ENCODE measurements around the gene TEKTIP1.

TEKTIP1 gene

DNA sequence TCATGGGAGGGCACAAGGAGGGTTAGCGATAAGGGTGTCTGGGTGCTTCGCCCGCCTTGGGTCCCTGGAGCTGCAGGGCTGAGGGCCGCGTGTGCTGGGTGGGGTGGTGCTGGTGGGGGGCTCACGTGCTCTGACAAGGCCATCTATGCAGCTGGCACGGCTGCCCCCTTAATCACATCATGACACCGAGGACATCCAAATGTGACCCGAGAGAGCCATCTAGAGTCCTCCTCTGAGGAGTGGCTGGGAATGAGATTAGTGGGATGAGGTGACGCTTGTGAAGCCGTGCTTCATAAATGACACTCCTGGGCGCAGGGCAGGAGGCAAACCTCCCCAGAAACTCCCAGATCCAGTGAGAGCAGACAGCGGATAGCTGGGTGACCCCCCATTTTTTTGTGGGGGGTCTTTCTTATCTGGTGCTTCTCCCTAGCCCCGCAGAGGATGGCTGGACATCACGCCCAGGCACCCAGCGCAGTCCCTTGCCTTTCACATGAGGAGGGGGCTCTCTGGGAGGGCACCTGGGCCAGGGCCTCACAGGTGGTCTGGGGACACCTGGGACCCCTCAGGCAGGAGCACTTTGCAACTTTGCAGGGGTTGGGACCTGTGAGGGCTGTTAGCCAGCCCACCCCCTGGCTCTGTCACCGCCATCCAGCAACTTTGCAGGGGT is 26.3 kb upstream of the TEKTIP1 start:
- Histone ChIP-seq H3K27ac (ENCODE audit: insufficient read depth in 1 of 2, low read depth in 1 of 2, low read length in 2 of 2, poor library complexity in 1 of 2, severe bottlenecking in 2 of 2) (no peak overlapping the region), H3K27me3 (replicated peaks in 2 of 5; ENCODE audit: control insufficient read depth in 4 of 5, insufficient read depth in 5 of 5, low read length in 4 of 5) (no peaks in the 10 kb centered on the region), H3K9me3 (ENCODE audit: control extremely low read depth in 1 of 5, control insufficient read depth in 4 of 5, insufficient read depth in 2 of 5, low read depth in 1 of 5, low read length in 4 of 5) (no peaks in the 10 kb centered on the region), H3K36me3 (ENCODE audit: control insufficient read depth in 4 of 4, insufficient read depth in 4 of 4, low read length in 3 of 4) (peaks cover 0 to 44% (median 24%) of the 10 kb centered on the region in 4 experiments), H3K4me3 (ENCODE audit: control insufficient read depth in 1 of 7, extremely low read depth in 1 of 7, insufficient read depth in 4 of 7, low read depth in 2 of 7, low read length in 6 of 7) (no peak overlapping the region), H3K4me1 (ENCODE audit: control extremely low read depth in 1 of 4, control insufficient read depth in 4 of 4, insufficient read depth in 4 of 4, low read length in 3 of 4) (peaks cover 0 to 14% (median 8%) of the 10 kb centered on the region in 4 experiments)
- ChIA-PET POLR2A (interaction anchor here (1.4 kb wide), 1 partner anchor 24 kb away, joined by 3 read pairs; no protein-coding TSS in a partner anchor), CTCF (interaction anchor here (0.8 kb wide), 1 partner anchor 22 kb away, joined by 3 read pairs; no protein-coding TSS in a partner anchor)
- no peak for DNase-seq
- 96% methylated on average over 15 of the region's 17 CpGs for WGBS (ENCODE audit: insufficient coverage)

DNA sequence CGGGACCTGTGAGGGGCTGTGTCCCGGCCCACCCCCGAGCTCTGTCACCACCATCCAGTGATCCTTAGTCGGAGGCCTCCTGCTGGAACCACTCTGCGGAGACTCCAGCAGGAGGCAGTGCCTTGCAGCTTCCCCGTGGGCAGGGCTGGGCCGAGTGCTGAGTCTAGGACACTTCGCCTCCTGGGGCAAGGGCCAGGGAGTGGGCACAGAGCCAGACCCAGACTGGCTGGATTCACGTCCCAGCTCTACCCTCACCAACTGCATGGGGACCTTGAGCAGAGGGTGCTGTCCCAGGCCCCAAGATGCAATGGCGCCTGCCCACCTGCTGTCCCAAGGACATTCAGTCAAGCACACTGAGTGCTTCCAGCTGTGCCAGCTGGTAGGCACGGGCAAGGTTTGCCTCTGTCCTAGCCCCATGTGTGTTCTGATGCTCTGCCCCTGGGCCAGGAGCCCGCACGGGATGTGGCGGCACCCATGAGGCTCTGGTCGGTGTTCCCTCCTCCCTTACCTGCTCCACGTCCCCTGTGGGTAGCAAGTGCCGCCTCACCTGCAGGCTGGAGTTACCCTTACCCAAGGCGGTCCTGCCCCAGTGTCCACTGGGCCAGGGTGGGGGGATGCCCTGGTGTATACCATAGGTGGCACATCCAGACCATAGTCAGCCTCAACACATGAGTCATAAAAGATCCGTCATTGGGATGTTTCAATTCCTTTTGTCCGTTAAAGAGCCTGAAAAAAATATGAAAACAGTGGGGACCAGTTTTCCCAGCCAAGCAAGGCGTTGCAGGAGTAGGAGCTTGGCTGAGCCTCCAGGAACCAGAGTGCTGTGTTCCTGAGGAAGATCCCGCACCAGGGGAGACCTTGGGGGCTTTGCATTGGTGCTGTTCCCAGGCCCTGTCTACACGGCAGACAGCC is 25.5 kb upstream of the TEKTIP1 start:
- ChIA-PET CTCF (no interaction called here), POLR2A (interaction anchor here (1.4 kb wide), 1 partner anchor 23 kb away, joined by 3 read pairs; no protein-coding TSS in a partner anchor)
- WGBS (ENCODE audit: insufficient coverage), result 96% methylated on average over 22 of the region's 23 CpGs
- peaks cover 0 to 45% (median 23%) of the 10 kb centered on the region in 4 experiments for H3K36me3 ChIP-seq (ENCODE audit: control insufficient read depth in 4 of 4, insufficient read depth in 4 of 4, low read length in 3 of 4)
- no peaks in the 10 kb centered on the region for H3K9me3 ChIP-seq (ENCODE audit: control extremely low read depth in 1 of 5, control insufficient read depth in 4 of 5, insufficient read depth in 2 of 5, low read depth in 1 of 5, low read length in 4 of 5)
- DNase-seq, result no peak
- no peaks in the 10 kb centered on the region for H3K27me3 ChIP-seq (replicated peaks in 2 of 5; ENCODE audit: control insufficient read depth in 4 of 5, insufficient read depth in 5 of 5, low read length in 4 of 5)
- no peak overlapping the region for H3K4me3 ChIP-seq (ENCODE audit: control insufficient read depth in 1 of 7, extremely low read depth in 1 of 7, insufficient read depth in 4 of 7, low read depth in 2 of 7, low read length in 6 of 7)
- no peak overlapping the region for H3K27ac ChIP-seq (ENCODE audit: insufficient read depth in 1 of 2, low read depth in 1 of 2, low read length in 2 of 2, poor library complexity in 1 of 2, severe bottlenecking in 2 of 2)
- peaks cover 0 to 11% (median 5%) of the 10 kb centered on the region in 4 experiments for H3K4me1 ChIP-seq (ENCODE audit: control extremely low read depth in 1 of 4, control insufficient read depth in 4 of 4, insufficient read depth in 4 of 4, low read length in 3 of 4)

DNA sequence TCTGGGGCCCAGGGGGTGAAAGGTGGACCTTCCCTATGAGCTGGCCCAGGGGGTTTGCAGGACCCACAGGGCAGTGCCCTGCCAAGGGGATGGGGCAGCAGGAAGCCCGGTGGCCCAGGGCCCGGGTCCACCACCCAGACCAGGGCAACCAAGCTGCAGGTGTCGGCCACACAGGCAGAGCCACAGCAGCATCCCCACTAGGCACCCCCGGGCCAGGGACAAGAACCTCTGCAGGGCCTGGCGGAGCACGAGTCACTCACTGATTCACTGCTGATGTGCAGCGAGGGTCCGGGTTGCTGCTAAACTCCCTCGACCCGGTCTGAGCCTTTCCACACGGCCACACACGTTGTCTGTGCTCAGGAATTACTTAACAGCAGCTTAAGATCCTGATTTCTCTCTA is 24.0 kb upstream of the TEKTIP1 start:
- Histone ChIP-seq H3K27ac (ENCODE audit: insufficient read depth in 1 of 2, low read depth in 1 of 2, low read length in 2 of 2, poor library complexity in 1 of 2, severe bottlenecking in 2 of 2) (no peak overlapping the region), H3K9me3 (ENCODE audit: control extremely low read depth in 1 of 5, control insufficient read depth in 4 of 5, insufficient read depth in 2 of 5, low read depth in 1 of 5, low read length in 4 of 5) (no peaks in the 10 kb centered on the region), H3K4me3 (ENCODE audit: control insufficient read depth in 1 of 7, extremely low read depth in 1 of 7, insufficient read depth in 4 of 7, low read depth in 2 of 7, low read length in 6 of 7) (no peak overlapping the region), H3K4me1 (ENCODE audit: control extremely low read depth in 1 of 4, control insufficient read depth in 4 of 4, insufficient read depth in 4 of 4, low read length in 3 of 4) (peaks cover 0 to under 1% (median 0%) of the 10 kb centered on the region in 4 experiments), H3K36me3 (ENCODE audit: control insufficient read depth in 4 of 4, insufficient read depth in 4 of 4, low read length in 3 of 4) (peaks cover 0 to 45% (median 26%) of the 10 kb centered on the region in 4 experiments), H3K27me3 (replicated peaks in 2 of 5; ENCODE audit: control insufficient read depth in 4 of 5, insufficient read depth in 5 of 5, low read length in 4 of 5) (no peaks in the 10 kb centered on the region)
- no peak for DNase-seq
- POLR2A ChIA-PET, result no interaction called here
- CTCF ChIA-PET, result interaction anchor here (1.2 kb wide), 1 partner anchor 14 kb away, joined by 3 read pairs; no protein-coding TSS in a partner anchor
- WGBS (ENCODE audit: insufficient coverage), result 96% methylated on average over 12 of the region's 12 CpGs

DNA sequence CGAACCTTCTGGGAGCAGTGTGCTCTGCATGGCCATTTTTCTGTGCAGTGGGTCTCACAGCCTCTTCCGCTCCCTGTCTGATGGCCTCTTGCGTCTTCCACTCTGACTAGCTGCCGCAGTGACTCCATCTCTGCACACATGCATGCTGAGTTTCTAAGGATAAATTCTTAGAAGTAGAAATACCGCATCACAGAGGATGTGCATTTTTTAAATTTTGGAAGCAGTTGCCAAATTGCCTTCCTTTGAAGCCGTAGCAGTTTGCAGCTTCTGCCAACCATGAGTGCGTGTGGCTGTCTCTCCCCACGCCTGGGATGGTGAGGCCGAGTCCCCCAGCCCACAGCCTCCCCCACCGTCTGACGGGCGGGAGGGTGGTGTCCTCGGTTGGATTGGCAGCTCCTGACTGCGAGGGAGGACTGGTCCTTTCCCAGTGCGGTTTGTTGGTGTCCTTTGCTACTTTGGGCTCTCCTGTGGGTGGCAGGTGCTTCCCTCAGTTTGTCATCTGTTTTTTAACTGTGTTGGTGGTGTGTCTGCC is 23.0 kb upstream of the TEKTIP1 start:
- WGBS (ENCODE audit: insufficient coverage), result 95% methylated on average over 15 of the region's 15 CpGs
- peaks cover 0 to 3% (median under 1%) of the 10 kb centered on the region in 4 experiments for H3K4me1 ChIP-seq (ENCODE audit: control extremely low read depth in 1 of 4, control insufficient read depth in 4 of 4, insufficient read depth in 4 of 4, low read length in 3 of 4)
- no peaks in the 10 kb centered on the region for H3K27me3 ChIP-seq (replicated peaks in 2 of 5; ENCODE audit: control insufficient read depth in 4 of 5, insufficient read depth in 5 of 5, low read length in 4 of 5)
- DNase-seq, result no peak
- H3K36me3 ChIP-seq (ENCODE audit: control insufficient read depth in 4 of 4, insufficient read depth in 4 of 4, low read length in 3 of 4), result peaks cover 0 to 42% (median 27%) of the 10 kb centered on the region in 4 experiments
- H3K27ac ChIP-seq (ENCODE audit: insufficient read depth in 1 of 2, low read depth in 1 of 2, low read length in 2 of 2, poor library complexity in 1 of 2, severe bottlenecking in 2 of 2), result no peak overlapping the region
- H3K9me3 ChIP-seq (ENCODE audit: control extremely low read depth in 1 of 5, control insufficient read depth in 4 of 5, insufficient read depth in 2 of 5, low read depth in 1 of 5, low read length in 4 of 5), result no peaks in the 10 kb centered on the region
- H3K4me3 ChIP-seq (ENCODE audit: control insufficient read depth in 1 of 7, extremely low read depth in 1 of 7, insufficient read depth in 4 of 7, low read depth in 2 of 7, low read length in 6 of 7), result no peak overlapping the region
- POLR2A ChIA-PET, result no interaction called here
- CTCF ChIA-PET, result no interaction called here

DNA sequence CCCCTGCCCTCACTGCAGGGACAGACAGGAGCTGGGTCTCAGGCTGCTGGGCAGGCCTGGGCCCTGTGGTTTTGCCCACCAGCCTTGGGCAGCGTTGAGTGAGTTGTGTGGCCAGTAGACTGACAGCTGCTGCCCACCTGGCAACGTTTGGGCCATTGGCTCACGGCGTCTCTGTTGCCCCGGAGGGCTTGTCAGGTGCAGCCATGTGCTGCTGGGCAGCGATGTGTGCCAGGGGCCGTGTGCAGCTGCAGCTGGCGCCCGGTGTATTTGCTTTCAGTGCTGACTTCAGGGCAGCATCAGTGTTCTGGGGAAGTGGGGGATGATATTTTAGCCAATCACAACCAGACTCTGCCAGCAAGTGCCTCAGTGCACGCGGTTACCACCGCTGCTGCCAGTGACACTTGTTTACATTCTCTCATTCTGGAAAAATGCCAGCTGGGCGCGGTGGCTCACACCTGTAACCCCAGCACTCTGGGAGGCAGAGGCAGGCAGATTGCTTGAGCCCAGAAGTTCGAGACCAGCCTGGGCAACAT is 22.2 kb upstream of the TEKTIP1 start:
- POLR2A ChIA-PET, result no interaction called here

DNA sequence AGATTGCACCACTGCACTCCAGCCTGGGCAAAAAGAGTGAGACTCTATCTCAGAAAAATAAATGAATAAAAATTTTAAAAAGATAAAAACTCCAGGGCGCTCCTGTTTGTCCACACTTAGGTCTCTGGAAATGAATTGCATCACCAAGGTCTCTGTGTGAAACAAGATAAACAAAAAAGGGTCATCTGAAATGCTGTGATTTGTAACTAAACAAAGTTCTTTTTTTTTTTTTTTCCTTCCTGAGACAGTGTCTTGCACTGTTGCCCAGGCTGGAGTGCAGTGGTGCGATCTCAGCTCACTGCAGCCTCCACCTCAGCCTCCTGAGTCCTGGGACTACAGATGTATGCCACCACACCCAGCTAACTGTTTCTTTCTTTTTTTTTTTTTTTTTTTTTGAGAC is 21.3 kb upstream of the TEKTIP1 start:
- Histone ChIP-seq H3K9me3 (ENCODE audit: control extremely low read depth in 1 of 5, control insufficient read depth in 4 of 5, insufficient read depth in 2 of 5, low read depth in 1 of 5, low read length in 4 of 5) (no peaks in the 10 kb centered on the region), H3K4me1 (ENCODE audit: control extremely low read depth in 1 of 4, control insufficient read depth in 4 of 4, insufficient read depth in 4 of 4, low read length in 3 of 4) (peaks cover 0 to 3% (median 1%) of the 10 kb centered on the region in 4 experiments), H3K27ac (ENCODE audit: insufficient read depth in 1 of 2, low read depth in 1 of 2, low read length in 2 of 2, poor library complexity in 1 of 2, severe bottlenecking in 2 of 2) (no peak overlapping the region), H3K4me3 (ENCODE audit: control insufficient read depth in 1 of 7, extremely low read depth in 1 of 7, insufficient read depth in 4 of 7, low read depth in 2 of 7, low read length in 6 of 7) (no peak overlapping the region), H3K36me3 (ENCODE audit: control insufficient read depth in 4 of 4, insufficient read depth in 4 of 4, low read length in 3 of 4) (peaks cover 0 to 32% (median 25%) of the 10 kb centered on the region in 4 experiments), H3K27me3 (replicated peaks in 2 of 5; ENCODE audit: control insufficient read depth in 4 of 5, insufficient read depth in 5 of 5, low read length in 4 of 5) (no peaks in the 10 kb centered on the region)
- WGBS (ENCODE audit: insufficient coverage), result 100% methylated on average over 1 of the region's 2 CpGs
- DNase-seq, result no peak
- ChIA-PET POLR2A (interaction anchor here (0.7 kb wide), 1 partner anchor 83 kb away, joined by 4 read pairs; no protein-coding TSS in a partner anchor), CTCF (interaction anchor here (1.2 to 1.3 kb wide), 2 partner anchors 11 to 19 kb away, joined by 3 to 4 read pairs; partner anchors contain the start of gene FZR1)

More for the DNA sequence above, 22.2 kb upstream of the TEKTIP1 start:
- Histone ChIP-seq H3K4me3 (ENCODE audit: control insufficient read depth in 1 of 7, extremely low read depth in 1 of 7, insufficient read depth in 4 of 7, low read depth in 2 of 7, low read length in 6 of 7) (no peak overlapping the region), H3K27me3 (replicated peaks in 2 of 5; ENCODE audit: control insufficient read depth in 4 of 5, insufficient read depth in 5 of 5, low read length in 4 of 5) (no peaks in the 10 kb centered on the region), H3K27ac (ENCODE audit: insufficient read depth in 1 of 2, low read depth in 1 of 2, low read length in 2 of 2, poor library complexity in 1 of 2, severe bottlenecking in 2 of 2) (no peak overlapping the region), H3K9me3 (ENCODE audit: control extremely low read depth in 1 of 5, control insufficient read depth in 4 of 5, insufficient read depth in 2 of 5, low read depth in 1 of 5, low read length in 4 of 5) (no peaks in the 10 kb centered on the region), H3K4me1 (ENCODE audit: control extremely low read depth in 1 of 4, control insufficient read depth in 4 of 4, insufficient read depth in 4 of 4, low read length in 3 of 4) (peaks cover 0 to 3% (median 1%) of the 10 kb centered on the region in 4 experiments), H3K36me3 (ENCODE audit: control insufficient read depth in 4 of 4, insufficient read depth in 4 of 4, low read length in 3 of 4) (peaks cover 0 to 35% (median 22%) of the 10 kb centered on the region in 4 experiments)
- DNase-seq, result peak in 2 of 3 donors; percentile 20 to 41
- CTCF ChIA-PET, result interaction anchor here (0.8 to 1.2 kb wide), 2 partner anchors 20 to 48 kb away, joined by 3 read pairs; no protein-coding TSS in a partner anchor
- 95% methylated on average over 10 of the region's 15 CpGs for WGBS (ENCODE audit: insufficient coverage)

Measured in common myeloid progenitor, CD34-positive (primary cell).